Right lobe of liver (tissue), 4 donors: ENCODE results near the gene SEMA3B.

Source experiments
- POLR2A ChIP-seq: fragments of 450-650 bp; IDR thresholded peaks from one replicate; pipeline ENCODE4 v1.6.1; 2017; ENCODE audit warnings: antibody characterized with exemption, mild to moderate bottlenecking
- TF ChIP-seq, protein P1 (sequence below), 4 donors: fragments of 200-600 bp in 3 of 4; fragments of 450-650 bp in 1 of 4; IDR thresholded peaks; one replicate each; pipeline versions ENCODE4 v1.5.1 to v1.8.0; 2016 to 2022; ENCODE audit warnings: antibody characterized with exemption in 4 of 4, mild to moderate bottlenecking in 2 of 4
- donor health status: DM: no; HTN: no; CAD: no.
- donor health status: DM: no; HTN: no; CAD: no.
- donor health status: DM: no; HTN: yes; CAD: no.

- TF ChIP-seq, protein P1, sequence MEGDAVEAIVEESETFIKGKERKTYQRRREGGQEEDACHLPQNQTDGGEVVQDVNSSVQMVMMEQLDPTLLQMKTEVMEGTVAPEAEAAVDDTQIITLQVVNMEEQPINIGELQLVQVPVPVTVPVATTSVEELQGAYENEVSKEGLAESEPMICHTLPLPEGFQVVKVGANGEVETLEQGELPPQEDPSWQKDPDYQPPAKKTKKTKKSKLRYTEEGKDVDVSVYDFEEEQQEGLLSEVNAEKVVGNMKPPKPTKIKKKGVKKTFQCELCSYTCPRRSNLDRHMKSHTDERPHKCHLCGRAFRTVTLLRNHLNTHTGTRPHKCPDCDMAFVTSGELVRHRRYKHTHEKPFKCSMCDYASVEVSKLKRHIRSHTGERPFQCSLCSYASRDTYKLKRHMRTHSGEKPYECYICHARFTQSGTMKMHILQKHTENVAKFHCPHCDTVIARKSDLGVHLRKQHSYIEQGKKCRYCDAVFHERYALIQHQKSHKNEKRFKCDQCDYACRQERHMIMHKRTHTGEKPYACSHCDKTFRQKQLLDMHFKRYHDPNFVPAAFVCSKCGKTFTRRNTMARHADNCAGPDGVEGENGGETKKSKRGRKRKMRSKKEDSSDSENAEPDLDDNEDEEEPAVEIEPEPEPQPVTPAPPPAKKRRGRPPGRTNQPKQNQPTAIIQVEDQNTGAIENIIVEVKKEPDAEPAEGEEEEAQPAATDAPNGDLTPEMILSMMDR (IDR thresholded peaks at IDR 0.05): no peak
- TF ChIP-seq POLR2A: peak; percentile 5
Observed at GRCh38 chr3:50238549-50239026, 30.4 kb upstream of the SEMA3B start.
